K562 (cell line): ENCODE measurements around the gene TEX35.

Source experiments
- ATF3 ChIP-seq, 2 experiments: fragments of 450-650 bp in 1 of 2; sonication (generic) in 1 of 2; formaldehyde crosslinking in 1 of 2; IDR thresholded peaks in 1 of 2; conservative IDR thresholded peaks in 1 of 2; 2 replicates each; pipeline versions ENCODE4 v1.6.1 to v1.8.1; 2016 to 2023; ENCODE audit warnings: mild to moderate bottlenecking in 2 of 2, moderate library complexity in 2 of 2, inconsistent platforms in 1 of 2, missing genetic modification reagents in 1 of 2
- CTCF ChIP-seq, 3 experiments: IDR thresholded peaks in 2 of 3; conservative IDR thresholded peaks in 1 of 3; 2 replicates each; pipeline ENCODE4 v1.5.1; 2011 to 2012; ENCODE audit warnings: low read length in 3 of 3, mild to moderate bottlenecking in 3 of 3, control low read depth in 2 of 3, improper control_type of control experiment in 1 of 3, inconsistent platforms in 1 of 3, low read depth in 1 of 3, mixed read lengths in 1 of 3, moderate library complexity in 1 of 3; ENCODE audit not compliant: insufficient read depth in 2 of 3
- EP300 ChIP-seq: IDR thresholded peaks from 2 replicates; pipeline ENCODE4 v1.6.1; 2012; ENCODE audit warnings: low read length, improper control_type of control experiment
- EZH2 ChIP-seq: IDR thresholded peaks from 2 replicates; pipeline ENCODE4 v1.6.1; 2012; ENCODE audit warnings: low read depth, mild to moderate bottlenecking, inconsistent platforms, low read length, borderline replicate concordance
- IRF2 ChIP-seq: sonication (generic); formaldehyde crosslinking; IDR thresholded peaks from 2 replicates; pipeline ENCODE4 v1.8.1; 2022; ENCODE audit warnings: mild to moderate bottlenecking, missing genetic modification reagents
- JUND ChIP-seq, 2 experiments: IDR thresholded peaks; 2 replicates in 1 of 2; 3 replicates in 1 of 2; pipeline ENCODE4 v1.6.1; 2011; ENCODE audit warnings: borderline replicate concordance in 2 of 2, low read depth in 2 of 2, low read length in 2 of 2, improper control_type of control experiment in 1 of 2, missing biosample characterization in 1 of 2, missing genetic modification characterization in 1 of 2, missing genetic modification reagents in 1 of 2
- NFRKB ChIP-seq: fragments of 450-650 bp; IDR thresholded peaks from 2 replicates; pipeline ENCODE4 v1.6.1; 2016; ENCODE audit warnings: low read depth
- NR2C1 ChIP-seq, 2 experiments: fragments of 450-650 bp; IDR thresholded peaks; 2 replicates each; pipeline ENCODE4 v1.6.1; 2017; ENCODE audit warnings: mild to moderate bottlenecking in 2 of 2, antibody characterized with exemption in 1 of 2, inconsistent platforms in 1 of 2, missing compliant biosample characterization in 1 of 2, missing genetic modification characterization in 1 of 2
- SIRT6 ChIP-seq: IDR thresholded peaks from one replicate; pipeline ENCODE4 v1.6.1; 2012; ENCODE audit warnings: low read depth, mild to moderate bottlenecking, control low read depth, inconsistent platforms, low read length, moderate library complexity
- ZNF740 ChIP-seq, 3 experiments: fragments of 200-800 bp in 1 of 3; sonication (Bioruptor generic) in 1 of 3; sonication (generic) in 1 of 3; formaldehyde crosslinking in 1 of 3; IDR thresholded peaks; 2 replicates each; pipeline versions ENCODE4 v1.6.1 to v1.8.0; 2016 to 2022; ENCODE audit warnings: mild to moderate bottlenecking in 2 of 3, missing compliant biosample characterization in 2 of 3, missing genetic modification characterization in 2 of 3, missing genetic modification reagents in 1 of 3
- ZNF778 ChIP-seq: fragments of 450-650 bp; formaldehyde crosslinking; IDR thresholded peaks from 2 replicates; pipeline ENCODE4 v1.4.0; 2020; ENCODE audit warnings: mild to moderate bottlenecking, moderate library complexity

DNA sequence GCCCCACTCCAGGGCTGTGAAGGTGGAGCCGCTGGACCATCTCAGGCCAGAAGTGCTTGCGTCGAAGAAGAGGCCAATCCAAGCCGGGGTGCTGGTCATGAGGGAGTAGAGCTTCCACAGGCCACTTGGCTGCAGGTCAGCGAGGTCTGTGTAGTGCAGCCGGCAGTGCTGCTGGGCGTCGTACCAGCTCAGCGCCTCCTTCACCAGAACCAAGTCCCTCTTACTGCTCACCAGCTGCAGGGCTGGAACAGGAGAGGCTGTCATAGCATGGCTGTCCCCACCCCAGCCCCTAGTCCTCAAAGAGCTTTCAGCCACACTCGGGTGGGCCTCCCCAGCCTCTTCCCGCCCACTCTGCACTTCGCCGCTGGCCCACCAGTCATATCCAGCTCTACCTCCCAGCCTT, 18.3 kb upstream of the TEX35 start:
- TF ChIP-seq NR2C1 (IDR thresholded peaks at IDR 0.05): no peak
- no peak for TF ChIP-seq NR2C1 (tag; IDR thresholded peaks at IDR 0.05)
- TF ChIP-seq CTCF (IDR thresholded peaks at IDR 0.05 in 2 of 3, conservative IDR thresholded peaks at IDR 0.05 in 1 of 3; ENCODE audit: insufficient read depth in 2 of 3, low read depth in 1 of 3, low read length in 3 of 3): no peak
- TF ChIP-seq NFRKB: no peak
- no peak for TF ChIP-seq EZH2
- no peak for TF ChIP-seq ZNF740 (CRISPR knock-in tag; IDR thresholded peaks at IDR 0.05)
- TF ChIP-seq ZNF740 (tag; IDR thresholded peaks at IDR 0.05): no peak
- no peak for TF ChIP-seq ZNF778
- TF ChIP-seq IRF2 (CRISPR knock-in tag): no peak
- no peak for TF ChIP-seq SIRT6
- TF ChIP-seq ATF3 (IDR thresholded peaks at IDR 0.05): no peak
- TF ChIP-seq ATF3 (CRISPR knock-in tag; conservative IDR thresholded peaks at IDR 0.05): no peak
- no peak for TF ChIP-seq JUND (IDR thresholded peaks at IDR 0.05; ENCODE audit: borderline replicate concordance, low read depth, low read length)
- no peak for TF ChIP-seq JUND (tag; IDR thresholded peaks at IDR 0.05; ENCODE audit: borderline replicate concordance, low read depth, low read length)
- TF ChIP-seq EP300: no peak
